GM19238 (cell line): Measurements from ENCODE around the gene HYI.
"Not testable (repeated sequence)": the region's sequence is repeated elsewhere in the genome, so short reads cannot be mapped to it uniquely, and the experiment has no call there.

ENCODE experiments used
- DNase-seq: peaks from one replicate; pipeline ENCODE4 v3.0.0; 2011; ENCODE audit warnings: low spot score; ENCODE audit not compliant: insufficient read length

HYI gene

DNA sequence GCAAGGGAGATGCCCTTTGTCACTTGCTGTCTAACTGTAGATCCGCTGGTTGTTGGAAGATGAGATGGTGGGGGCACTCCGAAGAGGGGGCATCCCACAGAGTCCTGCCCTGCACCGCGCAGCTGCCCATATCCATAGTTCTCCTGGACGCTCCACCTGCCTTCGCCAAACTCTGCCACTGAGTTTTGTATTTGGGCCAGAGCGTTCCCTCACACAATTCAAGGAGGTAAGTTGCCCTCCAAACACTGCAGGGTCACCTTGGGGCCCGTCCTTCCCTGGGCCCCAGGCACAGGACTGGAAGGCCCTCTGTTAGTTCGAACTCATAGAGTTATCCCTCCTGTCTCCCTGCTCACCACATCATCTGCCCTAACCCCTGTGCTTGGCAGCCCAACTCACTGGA, 22.1 kb downstream of the HYI start:
- no peak for DNase-seq

GRCh38 chr1:43430831-43431230, 22.9 kb downstream of the HYI start:
- DNase-seq, result no peak

- DNase-seq, result no peak
Observed at GRCh38 chr1:43427941-43428340, 25.8 kb downstream of the HYI start.

DNA sequence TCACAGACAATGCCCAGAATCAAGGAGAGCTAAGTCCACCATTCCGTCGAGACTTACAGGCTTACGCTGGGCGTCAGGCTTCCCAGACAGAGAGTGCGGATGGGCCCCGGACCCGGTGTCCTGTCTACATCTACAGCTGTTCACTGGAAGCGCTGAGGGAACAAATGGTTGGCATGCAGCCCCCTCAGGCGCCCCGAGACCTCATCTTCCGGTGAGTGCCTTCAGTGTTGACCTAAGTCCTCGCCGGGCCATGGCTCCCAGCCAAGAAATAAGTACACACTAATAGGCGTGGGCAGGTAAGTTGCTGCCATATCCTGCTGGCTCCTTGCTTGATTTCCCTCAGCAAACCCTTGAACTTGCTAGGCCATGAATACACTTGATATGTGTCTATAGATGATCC, 26.2 kb downstream of the HYI start:
- DNase-seq, result no peak

DNA sequence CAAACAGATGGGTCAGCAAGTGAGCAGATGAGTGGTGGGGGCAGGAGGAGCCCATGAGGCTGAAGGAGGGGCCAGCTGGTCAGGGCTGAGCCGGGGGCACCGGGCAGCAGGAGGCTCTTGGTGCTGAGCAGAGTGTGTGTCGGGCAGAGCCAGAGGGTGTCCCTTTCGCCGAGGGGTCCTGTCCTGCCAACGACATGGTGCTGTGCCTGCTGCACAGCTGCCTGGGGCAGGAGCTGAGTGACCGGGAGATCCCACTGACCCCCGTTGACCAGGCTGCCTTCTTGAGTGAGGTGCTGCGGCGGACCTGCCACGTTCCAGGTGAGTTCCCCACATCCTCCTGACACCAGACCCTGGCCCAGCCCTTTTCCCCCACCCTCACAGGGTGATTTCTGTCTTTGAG, 27.5 kb downstream of the HYI start:
- no peak for DNase-seq

DNA sequence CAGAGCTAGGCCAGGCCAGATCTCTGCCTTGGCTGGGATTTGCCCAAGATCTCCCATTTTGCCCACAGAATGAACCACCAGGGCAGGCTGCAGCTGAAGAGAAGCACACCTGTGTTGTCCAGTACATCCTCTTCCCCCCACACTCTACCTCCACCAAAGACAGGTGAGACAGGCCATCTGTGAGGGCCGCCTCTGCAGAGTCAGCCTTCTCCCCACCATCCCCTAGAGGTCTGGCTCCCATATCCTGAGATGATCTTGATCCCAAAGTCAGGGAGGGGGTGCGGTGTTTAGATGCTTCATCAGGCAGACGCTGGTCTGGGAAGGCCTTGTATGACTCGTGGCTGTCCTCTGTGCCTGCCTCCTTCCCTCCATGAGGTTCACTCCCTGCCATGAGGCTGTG, 28.7 kb downstream of the HYI start:
- no peak for DNase-seq

GRCh38 chr1:43423672-43424550, 29.8 kb downstream of the HYI start:
- no peak for DNase-seq

GRCh38 chr1:43422995-43423671, 30.6 kb downstream of the HYI start:
- DNase-seq, result no peak

- no peak for DNase-seq
Observed at GRCh38 chr1:43421976-43422750, 31.6 kb downstream of the HYI start.

- no peak for DNase-seq
Observed at GRCh38 chr1:43421396-43421795, 32.3 kb downstream of the HYI start.

- DNase-seq, result no peak
Observed at GRCh38 chr1:43420874-43421273, 32.9 kb downstream of the HYI start.

DNA sequence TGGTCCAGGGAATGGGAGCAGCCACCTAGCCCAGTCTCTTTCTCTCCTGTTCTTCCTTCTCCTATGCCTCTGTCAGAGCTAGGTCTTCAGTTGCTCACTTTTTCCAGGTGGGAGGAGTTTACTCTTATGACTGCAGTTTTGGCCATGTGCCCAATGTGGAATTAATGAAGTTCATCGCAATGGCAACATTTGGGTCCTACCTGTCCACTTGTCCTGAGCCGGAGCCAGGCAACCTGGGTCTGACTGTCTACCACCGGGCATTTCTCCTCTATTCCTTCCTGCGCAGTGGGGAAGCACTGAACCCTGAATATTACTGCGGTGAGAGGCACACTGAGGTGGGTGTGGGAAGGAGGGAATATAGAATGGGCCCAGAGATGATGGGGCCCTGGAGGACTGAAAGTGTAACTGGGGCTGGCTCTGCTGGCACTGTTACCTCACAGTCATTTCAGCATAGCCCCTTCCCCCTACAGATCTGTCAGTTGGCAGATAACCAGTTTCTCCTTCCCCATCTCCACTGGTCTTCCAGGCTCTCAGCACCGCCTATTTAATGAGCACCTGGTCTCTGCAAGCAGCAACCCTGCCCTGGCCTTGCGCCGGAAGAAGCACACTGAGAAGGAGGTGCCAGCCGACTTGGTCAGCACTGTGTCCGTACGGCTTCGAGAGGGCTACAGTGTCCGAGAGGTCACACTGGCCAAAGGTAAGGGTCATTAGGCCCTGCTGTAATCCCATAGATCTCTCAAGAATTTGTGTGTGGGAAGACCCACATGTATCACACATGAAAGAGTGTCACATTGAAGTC, 33.9 kb downstream of the HYI start:
- DNase-seq, result no peak

DNA sequence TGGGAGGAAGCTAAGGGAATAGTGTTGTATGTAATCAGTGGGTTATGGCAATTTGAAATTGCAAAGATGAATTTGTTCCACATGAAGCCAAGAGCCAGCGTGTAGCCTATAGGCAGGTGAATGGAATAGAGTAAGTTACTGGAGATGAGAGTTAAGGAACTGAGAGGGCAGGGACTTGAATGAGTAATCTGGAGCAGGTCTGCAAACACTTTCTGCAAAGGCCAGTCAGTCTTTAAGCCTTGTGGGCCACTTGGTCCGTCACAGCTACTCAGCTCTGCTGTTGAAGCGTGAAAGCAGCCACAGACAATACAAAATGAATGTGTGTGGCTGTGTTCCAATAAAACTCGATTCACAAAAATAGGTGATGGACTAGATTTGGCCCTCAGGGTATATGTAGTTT, 34.9 kb downstream of the HYI start:
- DNase-seq, result no peak

DNA sequence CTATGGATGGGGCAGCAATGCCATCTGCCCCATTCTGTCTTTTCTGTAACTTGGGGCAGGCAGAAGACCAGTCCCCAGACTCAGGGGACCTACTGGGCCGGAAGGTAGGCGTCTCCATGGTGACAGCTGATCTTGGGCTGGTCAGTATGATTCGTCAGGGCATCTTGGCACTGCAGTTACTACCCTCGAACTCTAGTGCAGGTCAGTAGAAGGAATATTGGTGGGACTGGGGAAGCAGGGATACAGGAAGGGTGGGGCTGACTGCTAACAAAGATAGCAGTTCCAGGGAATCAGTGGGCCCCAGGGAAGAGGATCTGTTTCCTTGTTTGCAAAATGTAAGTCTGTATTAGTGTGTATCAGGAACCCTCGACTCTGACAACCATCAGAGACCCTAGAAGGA, 37.8 kb downstream of the HYI start:
- DNase-seq, result no peak

DNA sequence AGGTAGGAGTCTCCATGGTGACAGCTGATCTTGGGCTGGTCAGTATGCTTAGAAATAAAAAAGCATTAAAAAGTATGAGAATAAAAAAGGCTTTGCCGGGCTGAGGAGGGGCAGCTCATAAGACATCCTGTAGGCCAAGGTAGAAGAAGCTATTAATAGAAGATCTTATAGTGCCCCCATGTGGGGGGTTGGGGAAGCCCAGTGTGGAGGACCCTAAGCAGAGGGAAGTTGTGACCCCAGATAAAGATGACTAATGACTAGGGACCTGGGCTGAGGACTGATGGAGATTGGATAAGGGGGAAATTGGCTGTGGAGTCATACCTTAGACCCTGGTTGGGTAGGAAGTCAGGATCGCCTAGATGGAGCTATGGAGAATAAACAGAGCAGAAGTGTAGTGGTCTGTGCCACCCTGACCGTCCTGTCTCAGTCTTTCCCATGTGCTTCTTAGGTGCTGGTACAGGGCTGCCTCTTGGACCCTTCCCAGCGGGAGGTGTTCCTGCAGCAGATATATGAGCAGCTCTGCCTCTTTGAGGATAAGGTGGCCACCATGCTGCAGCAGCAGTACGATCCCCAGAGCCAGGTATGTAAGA, 39.0 kb downstream of the HYI start:
- DNase-seq, result peak; percentile 30

DNA sequence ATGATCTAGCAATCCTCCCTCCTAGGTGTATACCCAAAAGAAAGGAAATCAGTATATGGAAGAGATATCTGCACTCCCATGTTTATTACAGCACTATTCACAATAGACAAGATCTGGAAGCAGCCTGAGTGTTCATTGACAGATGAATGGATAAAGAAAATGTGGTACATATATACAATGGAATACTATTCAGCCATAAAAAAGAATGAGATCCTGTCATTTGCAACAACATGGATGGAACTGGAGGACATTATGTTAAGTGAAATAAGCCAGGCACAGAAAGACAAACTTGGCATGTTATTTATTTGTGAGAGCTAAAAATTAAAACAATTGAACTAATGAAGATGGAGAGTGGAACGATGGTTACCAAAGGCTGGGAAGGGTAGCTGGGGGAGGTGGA, 40.3 kb downstream of the HYI start:
- DNase-seq, result not testable (repeated sequence)

DNA sequence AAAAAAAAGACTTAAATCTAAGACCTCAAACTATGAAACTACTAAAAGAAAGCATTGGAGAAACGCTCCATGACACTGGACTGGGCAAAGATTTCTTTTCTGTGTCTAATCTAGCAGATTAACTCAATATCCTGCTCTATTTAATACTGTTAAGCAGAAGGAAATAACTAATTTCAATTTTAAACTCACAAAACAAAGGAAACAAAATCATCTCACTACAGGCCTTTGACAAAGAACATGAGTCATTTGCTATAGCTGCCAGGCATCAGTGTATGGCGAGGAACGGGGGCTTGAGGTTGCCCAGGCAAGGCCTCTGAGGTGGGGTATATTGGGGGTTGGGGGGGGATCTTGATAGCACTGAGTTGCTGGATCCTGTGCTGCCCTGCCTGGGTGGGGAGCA, 43.2 kb downstream of the HYI start:
- no peak for DNase-seq

- no peak for DNase-seq
Observed at GRCh38 chr1:43405876-43406234, 47.9 kb downstream of the HYI start.

DNA sequence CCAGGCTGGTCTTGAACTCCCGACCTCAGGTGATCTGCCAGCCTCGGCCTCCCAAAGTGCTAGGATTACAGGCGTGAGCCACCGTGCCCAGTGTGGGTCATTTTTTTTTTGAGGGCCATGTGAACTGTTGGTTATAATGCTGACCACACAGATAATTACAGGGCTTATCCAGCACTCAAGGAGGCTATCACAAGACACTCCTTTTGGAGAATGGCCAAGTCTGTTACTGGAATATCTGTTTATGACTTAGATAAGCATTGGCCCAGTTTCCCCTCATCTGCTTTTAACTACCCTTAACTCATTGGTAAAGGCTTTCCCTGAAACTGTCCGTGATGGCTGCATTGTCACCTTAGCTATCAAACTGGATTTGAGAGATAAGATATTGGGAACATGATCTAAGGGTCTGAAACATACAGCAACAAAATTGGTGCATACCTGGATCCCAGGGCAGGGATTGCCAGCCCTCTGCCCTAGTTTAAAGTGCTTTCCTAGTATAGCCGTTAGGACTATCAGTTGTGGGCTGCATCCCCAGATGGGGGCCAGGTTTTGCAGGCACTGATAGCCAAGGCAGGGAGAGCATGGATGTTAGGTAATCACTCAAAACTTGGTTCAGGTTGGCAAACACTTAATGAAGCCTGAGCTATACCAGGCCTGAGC, 48.4 kb downstream of the HYI start:
- DNase-seq, result no peak

- DNase-seq, result no peak
Observed at GRCh38 chr1:43404353-43404752, 49.4 kb downstream of the HYI start.
